ENCODE results near the gene SPATA31D1.

DNA sequence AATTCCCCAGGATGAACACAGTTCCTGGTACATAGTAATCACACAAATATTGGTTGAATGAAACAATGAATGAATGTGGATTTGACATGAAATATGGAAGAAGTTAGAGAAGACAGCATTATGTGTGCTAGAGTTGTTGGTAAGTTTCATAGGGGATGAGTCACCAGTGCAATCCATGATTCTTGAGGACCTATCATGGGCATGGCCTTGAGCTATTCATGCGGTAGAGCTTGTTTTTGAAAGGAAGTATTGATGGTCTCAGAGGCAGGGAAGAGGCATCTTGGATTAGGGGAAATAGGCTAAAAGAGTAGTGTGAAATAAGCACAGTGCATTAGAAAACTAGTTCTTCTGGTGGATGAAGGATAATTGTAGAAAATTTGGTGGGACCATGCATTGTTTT, 22.1 kb downstream of the SPATA31D1 start:
- TF ChIP-seq CTCF (IDR thresholded peaks at IDR 0.05; ENCODE audit: insufficient read depth, low read length, poor library complexity, severe bottlenecking) (no peak), EZH2phosphoT487 (conservative IDR thresholded peaks at IDR 0.05; ENCODE audit: low read length) (no peak)
